ENCODE data around the gene CRLF1. TPM values are rescaled to one million over a fixed set of nuclear protein-coding genes. Genes with fewer than 3 reads are reported as not detected.

CRLF1 gene
- total and polyA plus RNA-seq, 2 experiments from 2014 or later: 18.1 to 19.7 TPM

DNA sequence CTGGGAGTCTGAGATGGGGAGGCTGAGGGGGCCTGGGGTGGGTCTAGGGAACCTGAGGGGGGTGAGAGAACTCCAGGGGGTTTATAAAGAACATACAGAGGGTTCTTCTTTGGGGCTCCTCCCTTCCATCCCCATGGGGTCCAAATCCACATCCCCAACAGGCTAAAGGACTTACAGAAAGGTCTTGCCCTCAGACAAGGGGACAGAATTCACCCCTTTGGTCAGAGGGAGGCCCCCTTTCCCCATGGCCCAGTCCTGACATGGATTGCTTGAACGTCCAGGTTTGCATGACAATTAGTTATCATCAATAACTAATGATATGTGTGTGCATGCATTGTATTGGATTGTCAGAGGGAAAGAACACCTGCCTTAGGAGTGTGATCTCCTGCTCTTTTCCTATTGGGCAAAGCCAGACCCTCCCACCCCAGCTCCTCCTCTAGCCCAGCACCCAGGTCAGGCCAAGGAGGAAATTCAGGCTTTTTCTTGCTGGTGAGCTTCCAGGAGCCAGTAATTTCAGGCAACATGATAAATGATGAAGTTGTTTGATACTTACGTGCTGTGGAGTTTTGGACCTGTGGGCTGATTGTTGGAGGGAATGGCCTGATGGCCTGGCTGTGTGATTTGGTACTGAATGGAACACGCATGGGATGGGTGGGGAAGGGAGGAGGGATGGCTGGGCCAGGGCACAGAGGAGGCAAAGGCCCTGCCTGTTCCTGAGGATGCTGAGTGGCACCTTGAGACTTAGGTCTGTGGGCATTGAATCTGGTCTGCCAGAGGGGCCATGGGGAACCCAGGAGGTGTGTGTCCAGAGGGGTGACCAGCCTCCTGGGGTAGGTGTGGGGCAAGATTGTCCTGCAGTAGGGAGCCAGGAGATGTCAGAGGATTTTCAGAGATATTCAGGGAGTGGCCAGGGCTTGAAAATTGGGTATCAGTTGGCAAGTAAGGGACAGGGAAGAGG lies 31.4 kb upstream of the CRLF1 start:
- Mint-ChIP-seq H3K27me3 (ENCODE audit: insufficient read depth, low read depth, poor library complexity) (peaks cover 8% of the 10 kb centered on the region), H3K36me3 (ENCODE audit: low read depth) (no peaks in the 10 kb centered on the region), H3K4me1 (peaks cover 11% of the 10 kb centered on the region), H3K4me3 (peak overlapping the region; percentile 88), H3K27ac (peak overlapping the region; percentile 78), H3K9me3 (no peaks in the 10 kb centered on the region)
- Histone ChIP-seq H3K4me3 (peak overlapping the region; percentile 89), H3F3A (replicated peaks; ENCODE audit: low read depth) (no peaks in the 10 kb centered on the region), H3K4me2 (peak overlapping the region; percentile 99), H2AFZ (no peak overlapping the region), H3K27me3 (ENCODE audit: insufficient read depth) (peaks cover 14% of the 10 kb centered on the region), H3K4me1 (ENCODE audit: insufficient read depth) (peaks cover 17% of the 10 kb centered on the region), H3K36me3 (ENCODE audit: insufficient read depth) (no peaks in the 10 kb centered on the region), H3K27ac (ENCODE audit: low read depth) (no peak overlapping the region), H3K79me2 (replicated peaks; ENCODE audit: insufficient read depth) (peaks cover 17% of the 10 kb centered on the region), H4K20me1 (replicated peaks; ENCODE audit: insufficient read depth) (peaks cover 3% of the 10 kb centered on the region; the same call in 1 of the 2 replicates), H3K9me2 (ENCODE audit: insufficient read depth) (no peaks in the 10 kb centered on the region)
- no peak for TF ChIP-seq ETS1 (IDR thresholded peaks at IDR 0.05)
- TF ChIP-seq EZH2 (IDR thresholded peaks at IDR 0.05; ENCODE audit: low read depth, unreplicated experiment): no peak
- TF ChIP-seq ZNF114 (CRISPR knock-in tag; IDR thresholded peaks at IDR 0.05): no peak
- peak; percentile 10 for ATAC-seq
- DNase-seq (ENCODE audit: low spot score): peak; percentile 54

DNA sequence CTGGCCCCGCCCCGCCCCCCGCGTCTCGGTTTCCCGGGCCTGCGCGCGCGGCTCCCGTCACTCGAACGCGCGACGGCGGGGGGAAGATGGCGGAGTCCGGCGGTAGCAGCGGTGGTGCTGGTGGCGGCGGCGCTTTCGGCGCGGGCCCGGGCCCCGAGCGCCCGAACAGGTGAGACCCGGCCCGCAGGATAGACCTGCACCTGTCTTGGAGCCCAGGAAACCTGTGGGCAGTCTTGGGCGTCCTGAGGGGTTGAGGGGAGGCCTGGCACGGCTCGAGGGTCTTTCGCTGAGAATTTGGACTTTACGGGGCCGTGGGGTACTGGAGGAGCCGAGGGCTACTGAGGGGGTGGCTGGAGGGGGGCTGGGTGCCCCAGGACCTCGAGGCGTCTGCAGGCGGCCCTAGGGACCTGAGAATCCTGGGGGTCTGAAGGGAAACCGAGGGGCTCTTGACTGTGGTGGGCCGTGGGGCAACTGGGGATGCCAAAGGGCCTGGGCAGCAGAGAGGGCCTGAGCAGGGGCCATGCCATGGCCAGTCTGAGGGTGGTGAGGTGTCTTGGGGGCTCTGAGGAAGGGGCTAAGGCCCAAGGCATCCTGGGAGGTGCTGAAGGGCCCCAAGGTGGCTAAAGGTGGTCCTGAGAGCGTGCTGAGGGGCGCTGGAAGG lies 30.5 kb upstream of the CRLF1 start, which contains the start of gene KLHL26:
TSS of gene KLHL26 (plus strand) at position 60 of the 661 bp plus-strand sequence. CDS start at position 87, 27 bp downstream.
- Histone ChIP-seq H2AFZ (peak within 1 kb of the TSS; percentile 96), H3K27me3 (ENCODE audit: insufficient read depth) (peaks cover 14% of the 10 kb centered on the region), H3K4me1 (ENCODE audit: insufficient read depth) (peaks cover 17% of the 10 kb centered on the region), H4K20me1 (replicated peaks; ENCODE audit: insufficient read depth) (peaks cover 3% of the 10 kb centered on the region; the same call in 1 of the 2 replicates), H3K4me2 (peak within 1 kb of the TSS; percentile 99), H3K36me3 (ENCODE audit: insufficient read depth) (no peaks in the 10 kb centered on the region), H3F3A (replicated peaks; ENCODE audit: low read depth) (no peaks in the 10 kb centered on the region), H3K9me2 (ENCODE audit: insufficient read depth) (no peaks in the 10 kb centered on the region), H3K4me3 (peak within 1 kb of the TSS; percentile 89), H3K79me2 (replicated peaks; ENCODE audit: insufficient read depth) (peaks cover 17% of the 10 kb centered on the region), H3K27ac (ENCODE audit: low read depth) (peak within 1 kb of the TSS; percentile 89)
- ATAC-seq (peak; percentile 20), DNase-seq (ENCODE audit: low spot score) (no peak)
- Mint-ChIP-seq H3K4me3 (peak within 1 kb of the TSS; percentile 88), H3K36me3 (ENCODE audit: low read depth) (no peaks in the 10 kb centered on the region), H3K27me3 (ENCODE audit: insufficient read depth, low read depth, poor library complexity) (peaks cover 7% of the 10 kb centered on the region), H3K27ac (peak within 1 kb of the TSS; percentile 74), H3K9me3 (no peaks in the 10 kb centered on the region), H3K4me1 (peaks cover 11% of the 10 kb centered on the region)
- TF ChIP-seq CREB1 (CRISPR knock-in tag; IDR thresholded peaks at IDR 0.05; ENCODE audit: low read depth): peak; percentile 84
- peak; percentile 67 for TF ChIP-seq POLR2AphosphoS5 (IDR thresholded peaks at IDR 0.05; ENCODE audit: low read depth)
- no peak for TF ChIP-seq JUNB (IDR thresholded peaks at IDR 0.05; ENCODE audit: unreplicated experiment)
